NCI-H774 (cell line): ENCODE data around the gene AAGAB.

Source experiments
- DNase-seq: peaks from one replicate; lab custom pipeline; 2025; lab: John Stamatoyannopoulos, UW

AAGAB gene

DNA sequence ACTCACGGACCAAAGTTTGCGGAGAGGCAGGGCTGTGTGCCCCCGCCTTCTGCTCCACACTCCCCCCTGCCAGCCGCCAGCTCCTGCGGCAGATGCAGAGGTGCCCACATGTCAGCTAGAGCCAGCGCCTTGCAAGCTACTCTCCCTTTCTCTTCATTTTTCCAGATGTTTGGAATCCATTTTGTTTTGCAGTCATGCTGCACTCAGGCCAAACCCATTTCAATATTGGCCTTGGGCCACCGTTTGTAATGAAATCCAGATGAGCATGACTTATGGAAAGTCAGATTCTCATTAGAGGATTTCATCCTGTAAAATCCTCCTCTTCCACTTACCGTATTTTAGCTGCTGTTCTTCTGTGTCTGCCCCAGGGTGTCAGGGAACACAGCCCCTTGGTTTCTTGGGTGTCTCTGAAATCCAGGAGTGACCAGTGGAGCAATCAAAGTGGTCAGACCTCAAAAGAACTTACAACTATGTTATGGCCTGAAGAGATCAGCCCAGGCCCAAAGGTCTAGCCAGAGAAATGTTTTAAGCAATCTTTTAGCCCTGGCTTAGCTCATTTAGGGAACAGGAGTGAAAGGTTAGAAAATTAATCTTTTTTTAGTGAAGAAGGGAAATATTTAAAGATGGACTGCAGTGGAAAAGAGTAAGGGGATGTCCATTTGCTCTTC lies 65.8 kb downstream of the AAGAB start:
- DNase-seq: no peak

GRCh38 chr15:67187351-67187854 lies 67.1 kb downstream of the AAGAB start:
- no peak for DNase-seq

DNA sequence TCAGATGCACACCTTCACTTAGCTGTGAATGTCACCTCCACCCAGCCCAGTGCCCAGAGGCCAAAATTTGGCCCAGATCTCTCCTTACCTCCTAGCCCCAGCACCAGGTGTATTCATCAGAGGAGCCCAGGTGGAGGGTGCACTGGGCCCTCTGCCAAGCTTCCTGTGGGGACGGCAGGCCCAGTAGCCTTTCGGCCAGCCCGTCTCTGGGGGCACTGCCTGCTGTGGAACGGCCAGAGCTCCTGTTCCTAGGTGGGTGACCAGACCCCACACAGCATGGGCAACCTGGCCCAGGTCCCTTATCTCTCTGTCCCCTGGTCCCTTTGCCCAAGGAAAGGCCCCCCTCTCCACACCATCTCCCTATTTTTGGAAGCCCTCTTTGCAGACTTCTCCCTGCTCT lies 67.8 kb downstream of the AAGAB start:
- DNase-seq: no peak

- DNase-seq: no peak
These were observed 68.2 kb downstream of the AAGAB start for GRCh38 chr15:67186226-67186649.

DNA sequence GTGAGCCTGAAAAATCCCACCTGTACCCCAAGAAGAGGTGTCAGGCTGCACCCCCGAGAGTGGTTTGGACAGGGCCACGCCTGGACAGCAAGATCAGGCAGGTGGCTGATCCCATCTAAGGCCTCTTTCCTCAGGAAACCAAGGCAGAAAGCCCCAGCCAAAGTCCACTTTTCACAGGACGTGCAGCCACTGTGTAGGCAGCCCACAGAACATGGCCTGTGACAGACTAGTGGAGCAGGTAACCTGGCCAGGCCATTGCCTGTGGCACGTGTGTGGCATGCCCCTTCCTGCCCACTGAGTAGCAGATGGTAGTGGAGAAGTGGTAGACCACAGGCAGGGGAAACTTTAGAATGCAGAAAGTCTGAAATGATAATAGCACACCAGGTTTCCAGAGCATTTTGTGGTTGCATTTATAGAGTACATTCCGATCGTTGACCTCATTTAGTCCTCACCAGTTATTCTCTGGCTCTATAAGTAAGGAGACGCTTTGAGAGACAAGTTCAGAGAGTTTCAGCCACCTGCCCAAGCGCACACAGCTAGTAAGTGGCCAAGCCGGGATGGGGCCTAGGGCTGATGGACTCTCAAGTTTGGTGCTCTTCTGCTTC lies 68.7 kb downstream of the AAGAB start:
- DNase-seq: no peak

- no peak for DNase-seq
These were observed 69.4 kb downstream of the AAGAB start for GRCh38 chr15:67185051-67185450.

DNA sequence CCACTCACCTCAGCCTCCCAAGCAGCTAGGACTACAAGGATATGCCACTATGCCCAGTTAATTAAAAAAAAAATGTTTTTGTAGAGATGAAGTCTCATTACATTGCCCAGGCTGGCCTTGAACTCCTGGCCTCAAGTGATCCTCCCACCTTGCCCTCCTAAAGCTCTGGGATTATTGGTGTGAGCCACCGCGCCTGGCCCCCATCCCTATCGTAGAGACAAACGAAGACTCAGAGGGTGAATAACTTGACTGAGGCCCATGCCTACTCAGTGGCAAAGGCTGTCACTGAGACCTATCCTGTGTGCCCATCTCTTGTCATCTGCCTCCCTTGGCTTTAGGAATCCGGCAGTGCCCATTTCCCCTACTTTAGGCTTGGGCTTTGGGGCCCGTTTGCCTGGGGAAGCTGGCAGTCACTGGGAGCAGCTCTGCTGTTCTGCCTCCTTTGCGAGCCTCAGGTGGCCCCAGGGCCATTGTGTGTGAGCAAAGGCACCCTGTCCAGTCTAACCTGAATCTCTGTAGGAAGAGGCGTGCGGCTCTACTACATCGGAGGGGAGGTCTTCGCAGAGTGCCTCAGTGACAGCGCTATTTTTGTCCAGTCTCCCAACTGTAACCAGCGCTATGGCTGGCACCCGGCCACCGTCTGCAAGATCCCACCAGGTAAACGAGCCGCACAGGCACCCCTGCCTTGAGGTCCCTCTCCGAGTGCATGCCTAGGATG lies 70.1 kb downstream of the AAGAB start:
- no peak for DNase-seq

DNA sequence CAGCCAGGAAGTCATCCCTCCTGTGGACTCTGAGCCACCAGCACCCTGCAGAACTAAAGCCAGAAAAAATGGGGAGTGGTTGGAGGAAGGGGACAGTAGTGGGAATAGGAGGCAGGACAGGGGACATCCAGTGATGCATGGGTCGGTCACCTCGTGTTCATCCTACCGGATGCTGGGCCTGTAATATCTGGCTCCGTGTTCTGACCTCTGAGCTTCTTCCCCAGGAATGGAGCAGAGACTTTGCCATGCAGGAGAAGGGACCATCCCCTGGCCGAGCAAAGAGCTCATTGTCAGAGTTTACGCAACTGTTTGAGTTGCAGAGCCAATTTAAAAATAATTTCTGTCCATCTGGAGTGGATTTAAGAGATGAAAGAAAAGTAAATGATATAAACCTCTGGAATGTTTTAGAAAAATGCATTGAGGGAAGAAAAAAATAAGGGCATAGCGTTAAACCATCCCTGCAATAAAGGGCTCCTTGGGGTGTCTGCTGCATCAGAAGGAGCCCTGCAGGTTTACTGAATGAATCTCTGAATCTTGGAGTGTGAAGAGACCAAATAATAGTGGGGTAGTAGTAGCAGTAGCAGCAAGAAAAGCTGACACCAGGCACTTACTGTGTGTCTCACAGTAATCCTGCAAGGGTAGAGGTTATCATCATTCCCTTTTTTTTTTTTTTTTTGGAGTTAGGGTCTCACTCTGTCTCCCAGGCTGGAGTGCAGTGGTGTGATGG lies 70.9 kb downstream of the AAGAB start:
- no peak for DNase-seq

GRCh38 chr15:67181221-67181639 lies 73.2 kb downstream of the AAGAB start:
- DNase-seq: no peak

DNA sequence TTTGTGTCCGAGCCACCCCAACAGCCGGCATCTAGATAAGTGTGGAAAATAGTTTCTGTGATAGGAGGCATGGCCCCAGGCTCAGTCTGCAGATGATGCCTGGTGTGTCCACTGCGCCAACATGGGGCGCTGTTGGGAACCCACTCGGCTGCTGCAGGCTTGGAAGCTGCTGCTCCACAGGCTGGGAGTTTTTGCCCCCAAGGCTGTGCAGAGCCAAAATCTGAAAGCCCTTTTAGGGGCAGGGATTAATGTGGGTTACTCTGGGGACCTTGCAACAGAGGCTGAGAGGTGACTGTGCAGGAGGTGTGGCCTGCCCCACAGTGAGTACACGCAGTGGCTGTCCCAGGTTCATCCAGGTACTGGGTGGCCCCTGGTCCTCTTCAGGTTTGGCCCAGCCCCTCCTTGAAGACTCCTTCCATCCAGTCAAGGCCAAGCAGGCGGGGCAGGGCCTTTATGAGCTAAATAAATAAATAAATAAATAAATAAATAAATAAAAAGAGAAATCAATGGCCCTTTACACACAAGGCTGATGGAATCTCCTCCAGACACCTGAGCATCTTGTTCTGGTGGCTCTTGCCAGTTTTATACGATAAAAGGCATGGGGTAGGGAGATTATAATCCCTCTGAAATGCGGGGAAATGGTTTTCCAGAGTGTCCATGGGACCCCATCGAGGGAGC lies 73.8 kb downstream of the AAGAB start:
- no peak for DNase-seq

DNA sequence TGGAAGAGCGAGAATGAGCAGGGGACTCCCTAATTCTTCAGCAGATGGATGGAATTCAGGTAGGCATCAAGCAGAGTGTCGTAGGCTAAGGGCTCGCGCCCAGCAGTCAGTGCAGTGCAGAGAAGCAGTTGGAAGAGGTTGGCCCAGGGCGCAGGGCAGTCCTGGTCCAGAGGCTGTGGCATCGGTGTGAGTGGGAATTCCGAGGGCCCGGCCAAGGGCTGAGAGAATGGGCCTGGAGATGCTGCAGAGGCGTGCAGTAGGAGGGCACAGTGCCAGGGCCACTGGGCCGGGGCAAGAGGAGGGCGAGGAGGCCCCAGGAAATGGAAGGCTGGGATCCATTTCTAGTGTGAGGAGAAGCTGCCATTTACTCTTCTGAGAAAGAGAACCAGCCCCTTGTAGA lies 74.4 kb downstream of the AAGAB start:
- DNase-seq: no peak

DNA sequence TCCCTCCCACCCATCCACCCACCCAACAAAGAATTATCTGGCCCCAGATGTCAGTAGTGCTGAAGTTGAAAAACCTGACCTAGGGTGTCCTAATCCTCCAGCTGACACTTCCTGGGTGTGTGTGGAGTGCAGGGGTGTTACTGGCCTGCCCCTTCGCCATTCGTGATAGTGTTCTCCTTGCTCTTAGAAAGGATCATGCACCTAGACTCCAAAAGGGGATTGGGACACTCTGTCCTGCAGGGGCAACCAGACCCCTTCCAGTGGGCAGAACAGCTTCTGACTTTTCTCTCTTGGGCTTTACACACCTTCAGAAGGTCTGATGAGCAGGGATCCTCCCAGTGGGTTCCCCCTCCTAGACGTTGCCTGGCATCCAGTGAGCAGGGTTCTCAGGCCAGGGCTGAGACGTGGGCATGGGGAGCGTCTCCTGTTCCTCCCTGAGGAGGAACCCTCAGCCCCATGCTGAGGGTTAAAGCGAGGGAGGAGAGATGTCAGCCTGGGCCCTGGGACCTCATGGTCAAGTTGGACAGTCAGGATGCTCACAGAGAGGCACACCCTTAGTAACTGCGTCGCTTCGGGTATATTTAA lies 75.0 kb downstream of the AAGAB start:
- DNase-seq: no peak

- no peak for DNase-seq
These were observed 75.8 kb downstream of the AAGAB start for GRCh38 chr15:67178569-67179210.

DNA sequence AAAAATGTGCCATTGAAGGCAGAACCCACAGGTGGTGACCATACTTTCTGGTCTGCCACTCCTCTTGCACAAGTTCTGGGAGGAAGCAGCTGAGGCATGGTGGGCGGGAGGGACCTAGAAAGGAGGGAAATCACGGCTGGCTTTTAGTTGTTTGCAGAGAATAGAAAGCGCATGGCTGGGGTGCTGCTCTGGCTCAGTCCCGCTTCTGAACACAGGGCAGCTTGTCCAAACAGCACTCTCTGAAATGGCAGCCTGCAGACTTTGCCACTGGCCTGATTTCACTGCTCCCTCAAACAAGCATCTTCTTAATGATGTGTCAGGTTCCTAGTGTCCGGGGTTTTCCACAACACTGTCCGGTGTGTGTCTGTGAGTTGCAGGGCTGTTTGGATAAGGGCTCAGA lies 76.7 kb downstream of the AAGAB start:
- DNase-seq: no peak

- no peak for DNase-seq
These were observed 78.1 kb downstream of the AAGAB start for GRCh38 chr15:67176195-67176971.

- DNase-seq: no peak
These were observed 78.8 kb downstream of the AAGAB start for GRCh38 chr15:67175643-67176071.

- no peak for DNase-seq
These were observed 79.4 kb downstream of the AAGAB start for GRCh38 chr15:67174864-67175573.

- no peak for DNase-seq
These were observed 80.0 kb downstream of the AAGAB start for GRCh38 chr15:67174446-67174845.

DNA sequence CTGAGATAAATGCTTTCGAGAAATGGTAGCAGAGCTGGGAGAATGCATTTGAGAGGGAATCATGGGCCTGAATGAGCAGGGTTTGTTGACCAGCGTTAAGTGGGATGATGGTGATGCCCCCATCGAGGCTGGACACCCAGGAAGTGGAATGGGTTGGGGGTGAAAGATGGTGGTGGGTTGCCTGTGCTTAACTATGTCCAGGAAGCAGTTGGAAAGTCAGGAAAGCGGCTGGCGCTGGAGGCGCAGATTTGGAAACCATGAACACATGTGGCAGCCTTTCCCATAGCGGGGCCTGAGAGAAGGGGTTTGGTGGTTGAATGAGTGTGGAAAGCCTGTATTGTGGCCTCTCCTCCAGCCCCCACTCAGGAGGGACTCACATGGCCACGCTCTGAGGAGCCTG lies 80.7 kb downstream of the AAGAB start:
- DNase-seq: no peak

GRCh38 chr15:67173005-67173404 lies 81.5 kb downstream of the AAGAB start:
- no peak for DNase-seq
